ENCODE results near the gene TTC33.

DNA sequence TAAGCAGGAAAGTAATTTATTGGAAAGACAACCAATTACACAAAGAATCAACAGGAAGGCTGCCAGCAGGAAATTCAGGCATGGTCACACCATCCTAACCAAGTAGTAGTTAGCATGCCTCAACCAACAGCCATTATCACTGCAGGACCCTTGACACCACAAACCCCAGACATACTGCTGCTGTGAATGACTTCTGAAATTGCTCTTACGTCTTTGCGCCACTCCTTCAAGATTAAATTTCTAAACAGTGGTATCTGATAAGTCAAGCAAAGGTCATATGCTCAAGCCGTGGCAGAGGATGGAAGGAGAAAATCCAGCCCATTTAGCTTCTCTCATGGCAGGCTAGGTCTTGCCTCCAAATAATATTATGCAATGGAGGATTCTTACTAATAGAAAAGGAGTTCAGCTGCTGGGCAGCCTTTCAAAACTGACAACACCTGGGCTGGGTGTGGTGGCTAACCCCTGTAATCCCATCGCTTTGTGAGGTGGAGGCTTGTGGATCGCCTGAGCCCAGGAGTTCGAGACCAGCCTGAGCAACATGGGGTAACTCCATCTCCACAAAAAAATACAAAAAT is 81.0 kb downstream of the TTC33 start:
- TF ChIP-seq, protein P1, sequence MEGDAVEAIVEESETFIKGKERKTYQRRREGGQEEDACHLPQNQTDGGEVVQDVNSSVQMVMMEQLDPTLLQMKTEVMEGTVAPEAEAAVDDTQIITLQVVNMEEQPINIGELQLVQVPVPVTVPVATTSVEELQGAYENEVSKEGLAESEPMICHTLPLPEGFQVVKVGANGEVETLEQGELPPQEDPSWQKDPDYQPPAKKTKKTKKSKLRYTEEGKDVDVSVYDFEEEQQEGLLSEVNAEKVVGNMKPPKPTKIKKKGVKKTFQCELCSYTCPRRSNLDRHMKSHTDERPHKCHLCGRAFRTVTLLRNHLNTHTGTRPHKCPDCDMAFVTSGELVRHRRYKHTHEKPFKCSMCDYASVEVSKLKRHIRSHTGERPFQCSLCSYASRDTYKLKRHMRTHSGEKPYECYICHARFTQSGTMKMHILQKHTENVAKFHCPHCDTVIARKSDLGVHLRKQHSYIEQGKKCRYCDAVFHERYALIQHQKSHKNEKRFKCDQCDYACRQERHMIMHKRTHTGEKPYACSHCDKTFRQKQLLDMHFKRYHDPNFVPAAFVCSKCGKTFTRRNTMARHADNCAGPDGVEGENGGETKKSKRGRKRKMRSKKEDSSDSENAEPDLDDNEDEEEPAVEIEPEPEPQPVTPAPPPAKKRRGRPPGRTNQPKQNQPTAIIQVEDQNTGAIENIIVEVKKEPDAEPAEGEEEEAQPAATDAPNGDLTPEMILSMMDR (IDR thresholded peaks at IDR 0.05): no peak
- TF ChIP-seq EZH2 (IDR thresholded peaks at IDR 0.05) (no peak), EZH2phosphoT487 (IDR thresholded peaks at IDR 0.05) (no peak)
